Measurements from ENCODE around the gene ST6GALNAC3. TPM values are rescaled to one million over a fixed set of nuclear protein-coding genes. Genes with fewer than 3 reads are reported as not detected.

The ST6GALNAC3 gene
- total RNA-seq, 4 donors from 2014 or later, result 1.00 to 5.7 (median 1.9) TPM; not detected in 1

DNA sequence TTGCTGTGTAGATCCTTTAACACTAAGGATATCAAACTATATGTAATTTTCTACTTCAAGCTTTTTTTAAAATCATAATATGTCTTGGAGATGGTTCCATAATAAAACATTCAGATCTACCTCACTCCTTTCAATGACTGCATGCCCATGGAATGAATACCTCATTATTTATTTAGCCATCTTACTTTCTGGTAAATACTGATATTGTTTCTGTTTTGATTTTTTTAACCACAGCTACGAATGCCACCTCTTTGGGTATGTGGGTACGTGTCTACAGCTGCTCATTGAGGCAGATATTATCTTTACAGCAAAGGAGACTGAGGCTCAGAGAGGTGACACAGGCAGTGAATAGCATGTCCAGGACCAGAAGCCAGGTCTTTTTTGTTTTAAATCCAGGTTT lies 215.7 kb downstream of the ST6GALNAC3 start:
- intact Hi-C loops (cut with DNase I; ENCODE audit: low total_unique reads), result no loop called here
- H3K36me3 ChIP-seq, result no peaks in the 10 kb centered on the region
- DNase-seq, result no peak
- 56 to 84% methylated on average over 1 to 2 of the region's 2 CpGs for WGBS, 2 donors (ENCODE audit: low coverage in 1 of 2)
- H3K27ac ChIP-seq, result no peak overlapping the region
- no peak overlapping the region for H3K4me3 ChIP-seq
- no peaks in the 10 kb centered on the region for H3K27me3 ChIP-seq
- H3K9me3 ChIP-seq, result no peaks in the 10 kb centered on the region
- in situ Hi-C loops (cut with MboI; ENCODE audit: low pct_ligation_motif_present in 1 of 4, low pct_unique_long_range_greater_than_20kb in 1 of 4, low sequenced_read_pairs in 3 of 4), result no loop called here
- TF ChIP-seq EP300 (IDR thresholded peaks at IDR 0.05; ENCODE audit: low read depth), result no peak
- no peak for TF ChIP-seq POLR2AphosphoS5 (IDR thresholded peaks at IDR 0.05)
- no peak for TF ChIP-seq POLR2A (IDR thresholded peaks at IDR 0.05)
- no peak for TF ChIP-seq CTCF (IDR thresholded peaks at IDR 0.05)
- no peaks in the 10 kb centered on the region for H3K4me1 ChIP-seq

- Histone ChIP-seq H3K27me3 (no peaks in the 10 kb centered on the region), H3K36me3 (no peaks in the 10 kb centered on the region), H3K27ac (no peak overlapping the region), H3K4me1 (no peaks in the 10 kb centered on the region), H3K4me3 (no peak overlapping the region), H3K9me3 (no peaks in the 10 kb centered on the region)
- intact Hi-C loops (cut with DNase I; ENCODE audit: low total_unique reads), result no loop called here
- 83 to 89% methylated on average over 1 to 13 of the region's 13 CpGs for WGBS, 2 donors (ENCODE audit: low coverage in 1 of 2)
- in situ Hi-C loops (cut with MboI; ENCODE audit: low pct_ligation_motif_present in 1 of 4, low pct_unique_long_range_greater_than_20kb in 1 of 4, low sequenced_read_pairs in 3 of 4), result no loop called here
- DNase-seq, result no peak
- TF ChIP-seq EP300 (IDR thresholded peaks at IDR 0.05; ENCODE audit: low read depth), result no peak
Measured at GRCh38 chr1:76291191-76291590, 216.6 kb downstream of the ST6GALNAC3 start.

DNA sequence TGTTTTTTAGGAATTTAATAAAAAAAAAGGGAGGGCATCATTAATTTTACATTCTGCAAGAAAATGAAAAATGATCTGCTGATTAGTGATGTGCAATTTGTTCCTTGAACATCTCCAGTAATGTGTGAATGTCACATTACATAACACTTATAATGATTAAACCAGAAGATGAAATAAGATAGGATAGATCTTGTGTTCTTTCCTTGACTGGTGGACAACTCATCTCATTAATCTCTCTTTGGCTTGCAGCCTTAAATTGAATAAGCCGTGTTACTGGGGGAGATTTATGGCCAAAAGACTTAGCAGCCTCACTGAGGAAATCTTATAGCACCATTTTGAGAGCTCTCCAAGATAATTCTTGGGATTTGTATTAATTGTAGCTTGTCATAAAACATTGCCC lies 217.2 kb downstream of the ST6GALNAC3 start:
- whole genome bisulfite sequencing, 2 donors (ENCODE audit: low coverage in 1 of 2), result 54 to 63% methylated on average over 1 of the region's 1 CpG
- in situ Hi-C loops (cut with MboI; ENCODE audit: low pct_ligation_motif_present in 1 of 4, low pct_unique_long_range_greater_than_20kb in 1 of 4, low sequenced_read_pairs in 3 of 4) (no loop called here), intact Hi-C loops (cut with DNase I; ENCODE audit: low total_unique reads) (no loop called here)
- Histone ChIP-seq H3K27me3 (no peaks in the 10 kb centered on the region), H3K9me3 (no peaks in the 10 kb centered on the region), H3K36me3 (no peaks in the 10 kb centered on the region), H3K4me3 (no peak overlapping the region), H3K27ac (no peak overlapping the region), H3K4me1 (no peaks in the 10 kb centered on the region)
- no peak for DNase-seq
- TF ChIP-seq CTCF (IDR thresholded peaks at IDR 0.05), result no peak
- no peak for TF ChIP-seq POLR2AphosphoS5 (IDR thresholded peaks at IDR 0.05)
- no peak for TF ChIP-seq POLR2A (IDR thresholded peaks at IDR 0.05)
- no peak for TF ChIP-seq EP300 (IDR thresholded peaks at IDR 0.05; ENCODE audit: low read depth)

DNA sequence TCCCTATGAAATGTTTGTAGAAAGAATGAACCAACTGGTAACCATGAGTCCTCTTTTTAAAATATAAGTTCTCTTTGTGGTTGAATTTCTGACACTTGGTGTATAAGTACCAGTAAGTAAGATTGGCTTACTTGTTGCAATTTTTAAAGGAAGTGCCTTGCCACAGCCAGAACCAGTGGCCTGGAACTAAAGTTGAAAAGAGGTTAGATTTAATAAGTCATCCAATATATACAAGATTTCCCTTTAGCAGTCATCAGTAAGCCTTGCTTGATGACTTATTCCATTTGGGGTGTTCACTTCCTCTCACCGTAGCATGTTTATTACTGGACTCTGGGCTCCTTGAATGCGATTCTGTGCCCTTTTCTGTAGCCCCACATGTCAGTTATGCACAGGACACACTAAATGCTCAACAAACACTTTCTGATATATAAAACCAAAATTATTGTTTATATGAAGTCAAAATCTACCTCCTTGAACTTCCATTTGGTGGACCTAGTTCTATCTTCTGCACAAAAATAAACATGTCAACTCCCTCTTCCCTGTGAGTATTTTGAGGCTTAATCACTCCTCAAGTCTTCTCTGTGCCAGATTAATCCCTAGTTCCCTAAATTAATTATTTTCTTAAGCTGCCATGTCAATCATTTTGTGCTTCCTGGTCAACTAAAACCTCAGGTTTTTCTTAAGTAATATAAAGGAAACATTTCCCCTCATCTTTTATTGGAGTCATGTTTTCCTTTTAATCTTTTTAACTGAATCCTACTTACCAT lies 218.1 kb downstream of the ST6GALNAC3 start:
- Histone ChIP-seq H3K4me3 (no peak overlapping the region), H3K27ac (no peak overlapping the region), H3K27me3 (no peaks in the 10 kb centered on the region), H3K4me1 (no peaks in the 10 kb centered on the region), H3K36me3 (no peaks in the 10 kb centered on the region), H3K9me3 (no peaks in the 10 kb centered on the region)
- 55 to 79% methylated on average over 2 of the region's 2 CpGs for WGBS, 2 donors (ENCODE audit: low coverage in 1 of 2)
- no peak for DNase-seq
- in situ Hi-C loops (cut with MboI; ENCODE audit: low pct_ligation_motif_present in 1 of 4, low pct_unique_long_range_greater_than_20kb in 1 of 4, low sequenced_read_pairs in 3 of 4), result no loop called here
- TF ChIP-seq POLR2AphosphoS5 (IDR thresholded peaks at IDR 0.05) (no peak), EP300 (IDR thresholded peaks at IDR 0.05; ENCODE audit: low read depth) (no peak), CTCF (IDR thresholded peaks at IDR 0.05) (no peak), POLR2A (IDR thresholded peaks at IDR 0.05) (no peak)
- intact Hi-C loops (cut with DNase I; ENCODE audit: low total_unique reads), result no loop called here

- no peak for DNase-seq
- intact Hi-C loops (cut with DNase I; ENCODE audit: low total_unique reads) (no loop called here), in situ Hi-C loops (cut with MboI; ENCODE audit: low pct_ligation_motif_present in 1 of 4, low pct_unique_long_range_greater_than_20kb in 1 of 4, low sequenced_read_pairs in 3 of 4) (no loop called here)
- 52 to 57% methylated on average over 4 of the region's 4 CpGs for WGBS, 2 donors (ENCODE audit: low coverage in 1 of 2)
- Histone ChIP-seq H3K9me3 (no peaks in the 10 kb centered on the region), H3K4me3 (no peak overlapping the region), H3K27ac (no peak overlapping the region), H3K36me3 (no peaks in the 10 kb centered on the region), H3K27me3 (no peaks in the 10 kb centered on the region), H3K4me1 (no peaks in the 10 kb centered on the region)
- TF ChIP-seq POLR2A (IDR thresholded peaks at IDR 0.05) (no peak), EP300 (IDR thresholded peaks at IDR 0.05; ENCODE audit: low read depth) (no peak), CTCF (IDR thresholded peaks at IDR 0.05) (no peak), POLR2AphosphoS5 (IDR thresholded peaks at IDR 0.05) (no peak)
Measured at GRCh38 chr1:76293831-76294230, 219.3 kb downstream of the ST6GALNAC3 start.
